Measurements from ENCODE around the gene ELP2.

DNA sequence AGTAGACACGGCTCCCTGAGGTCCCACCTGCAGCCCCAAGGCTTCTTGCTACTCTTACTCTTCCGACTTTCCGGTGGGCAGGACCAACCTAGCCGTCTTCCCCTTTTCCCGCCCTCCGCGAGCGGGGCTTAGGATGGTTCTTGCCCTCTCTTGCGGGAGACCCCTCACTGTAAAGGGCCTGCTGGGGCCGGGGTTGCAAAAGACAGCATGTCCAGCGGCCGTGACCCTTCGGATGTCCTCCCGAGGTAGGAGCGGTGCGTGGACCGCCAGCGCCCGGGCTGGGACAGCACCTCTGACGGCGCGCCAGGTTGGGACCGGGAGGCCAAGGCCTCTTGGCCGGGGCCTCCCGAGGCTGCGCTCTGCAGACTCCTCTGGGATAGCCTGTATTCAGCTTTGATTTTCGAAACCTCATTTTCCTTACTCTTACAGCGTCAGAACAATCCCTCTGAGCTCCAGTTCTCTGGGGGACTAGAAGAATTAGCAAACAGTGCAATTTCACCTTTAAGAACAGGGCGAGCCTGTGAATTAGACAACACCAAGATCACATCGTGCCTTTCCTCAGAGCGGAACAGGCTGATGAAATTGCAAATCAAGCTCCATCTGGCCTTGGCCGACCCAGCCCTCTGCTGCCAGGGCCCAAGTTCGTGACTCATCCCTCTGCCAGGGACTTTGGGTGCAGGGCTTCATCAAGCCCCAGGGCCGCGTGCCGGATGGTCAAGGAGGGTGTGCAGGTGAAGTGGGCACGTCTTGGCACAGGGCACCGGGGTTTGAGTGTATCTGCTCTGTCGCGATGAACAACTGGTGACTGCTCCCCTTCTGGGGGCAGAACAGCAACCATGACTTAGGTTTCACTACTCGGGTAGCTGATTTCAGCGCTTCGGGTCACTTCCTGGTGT, 58.4 kb downstream of the ELP2 start:
- TF ChIP-seq EP300 (conservative IDR thresholded peaks at IDR 0.05; ENCODE audit: poor library complexity, severe bottlenecking) (no peak), POLR2AphosphoS5 (IDR thresholded peaks at IDR 0.05) (no peak)

All from neural cell (in vitro differentiated cells).